Mesothelial cell of epicardium (in vitro differentiated cells): ENCODE measurements around the gene CBX4. TPM values are rescaled to one million over a fixed set of nuclear protein-coding genes. Genes with fewer than 3 reads are reported as not detected.

Source experiments
- DNase-seq, 2 experiments: peaks; one replicate each; pipeline ENCODE4 v3.0.0; 2021; ENCODE audit warnings: low spot score in 2 of 2; ENCODE audit not compliant: unreplicated experiment in 2 of 2
- H3K27ac Mint-ChIP-seq: 2 replicates; pipeline ENCODE4 v1.8.0; 2021; ENCODE audit warnings: mixed read lengths
- H3K27me3 Mint-ChIP-seq: 2 replicates; pipeline ENCODE4 v1.8.0; 2021; ENCODE audit warnings: low read depth, mixed read lengths
- H3K36me3 Mint-ChIP-seq: 2 replicates; pipeline ENCODE4 v1.8.0; 2021; ENCODE audit warnings: mixed read lengths
- H3K4me1 Mint-ChIP-seq: 2 replicates; pipeline ENCODE4 v1.8.0; 2021; ENCODE audit warnings: mixed read lengths
- H3K4me3 Mint-ChIP-seq: 2 replicates; pipeline ENCODE4 v1.8.0; 2021; ENCODE audit warnings: mild to moderate bottlenecking, moderate library complexity, mixed read lengths
- H3K9me3 Mint-ChIP-seq: 2 replicates; pipeline ENCODE4 v1.8.0; 2021; ENCODE audit warnings: mixed read lengths
- total RNA-seq: library from RNA; stranded (reverse); gene quantifications from 3 replicates; pipeline ENCODE4 v1.2.1, GENCODE V29; 2021
- TF ChIP-seq, protein P1 (sequence below): fragments of 200-600 bp; sonication (generic); IDR thresholded peaks from one replicate; pipeline ENCODE4 v1.5.0; 2021; ENCODE audit warnings: antibody characterized with exemption; ENCODE audit not compliant: unreplicated experiment

CBX4 gene
- 30.8 to 35.0 TPM (median 32.1 TPM) in 3 replicates for total RNA-seq

DNA sequence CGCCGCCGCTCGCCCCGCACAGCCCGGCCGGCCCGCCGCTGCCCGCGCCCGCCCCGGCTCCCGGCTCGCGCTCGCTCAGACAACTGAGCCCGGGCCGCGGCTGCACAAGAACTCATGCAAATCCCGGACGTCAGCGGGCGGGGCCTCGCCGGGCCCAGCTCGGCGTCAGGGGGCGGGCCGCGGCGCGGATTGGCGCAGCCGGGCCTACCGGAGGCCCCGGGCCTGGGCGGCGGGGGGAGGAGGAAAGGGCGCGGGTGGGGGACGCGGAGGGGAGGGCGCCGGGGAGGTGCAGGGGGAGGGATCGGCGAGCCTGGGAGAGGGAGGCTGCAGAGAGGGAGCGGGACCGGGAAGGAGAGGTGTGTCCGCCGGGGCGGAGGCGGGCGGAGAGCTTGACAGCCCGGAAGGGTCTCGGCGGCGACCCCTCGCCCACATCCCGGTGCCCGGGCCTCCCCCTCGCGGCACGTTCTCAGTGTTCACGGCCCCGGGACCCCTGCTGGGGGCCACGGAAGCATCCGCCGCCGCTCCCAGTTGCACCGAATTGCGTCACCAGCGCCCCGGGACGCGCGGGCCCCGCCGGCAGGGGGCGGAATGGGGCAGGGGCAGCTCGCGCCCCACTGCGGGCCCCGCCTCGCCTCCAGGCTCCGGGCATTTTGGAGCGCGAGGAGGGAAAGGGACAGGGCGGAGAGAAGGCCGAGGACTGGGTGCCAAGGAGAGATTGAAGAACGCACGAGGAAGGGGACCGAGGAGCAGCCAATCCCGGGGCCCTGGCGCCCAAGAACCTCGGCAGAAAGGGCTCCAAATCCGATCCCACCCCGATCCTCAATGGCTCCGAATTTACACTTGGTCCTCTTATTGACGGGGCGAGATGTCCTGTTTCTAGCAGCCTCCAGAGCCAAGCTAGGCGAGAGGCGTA, at the start of gene CBX4:
CBX4 (minus strand) TSS at position 85 of the 913 bp plus-strand sequence. CDS start 189 bp downstream, outside the sequence.
- Mint-ChIP-seq H3K36me3 (peaks cover 2% of the 10 kb centered on the region), H3K27me3 (peaks cover 53% of the 10 kb centered on the region), H3K4me1 (peaks cover 44% of the 10 kb centered on the region), H3K27ac (peak within 1 kb of the TSS; percentile 96), H3K9me3 (no peaks in the 10 kb centered on the region), H3K4me3 (peak within 1 kb of the TSS; percentile 84)
- TF ChIP-seq, protein P1, sequence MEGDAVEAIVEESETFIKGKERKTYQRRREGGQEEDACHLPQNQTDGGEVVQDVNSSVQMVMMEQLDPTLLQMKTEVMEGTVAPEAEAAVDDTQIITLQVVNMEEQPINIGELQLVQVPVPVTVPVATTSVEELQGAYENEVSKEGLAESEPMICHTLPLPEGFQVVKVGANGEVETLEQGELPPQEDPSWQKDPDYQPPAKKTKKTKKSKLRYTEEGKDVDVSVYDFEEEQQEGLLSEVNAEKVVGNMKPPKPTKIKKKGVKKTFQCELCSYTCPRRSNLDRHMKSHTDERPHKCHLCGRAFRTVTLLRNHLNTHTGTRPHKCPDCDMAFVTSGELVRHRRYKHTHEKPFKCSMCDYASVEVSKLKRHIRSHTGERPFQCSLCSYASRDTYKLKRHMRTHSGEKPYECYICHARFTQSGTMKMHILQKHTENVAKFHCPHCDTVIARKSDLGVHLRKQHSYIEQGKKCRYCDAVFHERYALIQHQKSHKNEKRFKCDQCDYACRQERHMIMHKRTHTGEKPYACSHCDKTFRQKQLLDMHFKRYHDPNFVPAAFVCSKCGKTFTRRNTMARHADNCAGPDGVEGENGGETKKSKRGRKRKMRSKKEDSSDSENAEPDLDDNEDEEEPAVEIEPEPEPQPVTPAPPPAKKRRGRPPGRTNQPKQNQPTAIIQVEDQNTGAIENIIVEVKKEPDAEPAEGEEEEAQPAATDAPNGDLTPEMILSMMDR: peak; percentile 73
- peak; percentile 85 for DNase-seq

DNA sequence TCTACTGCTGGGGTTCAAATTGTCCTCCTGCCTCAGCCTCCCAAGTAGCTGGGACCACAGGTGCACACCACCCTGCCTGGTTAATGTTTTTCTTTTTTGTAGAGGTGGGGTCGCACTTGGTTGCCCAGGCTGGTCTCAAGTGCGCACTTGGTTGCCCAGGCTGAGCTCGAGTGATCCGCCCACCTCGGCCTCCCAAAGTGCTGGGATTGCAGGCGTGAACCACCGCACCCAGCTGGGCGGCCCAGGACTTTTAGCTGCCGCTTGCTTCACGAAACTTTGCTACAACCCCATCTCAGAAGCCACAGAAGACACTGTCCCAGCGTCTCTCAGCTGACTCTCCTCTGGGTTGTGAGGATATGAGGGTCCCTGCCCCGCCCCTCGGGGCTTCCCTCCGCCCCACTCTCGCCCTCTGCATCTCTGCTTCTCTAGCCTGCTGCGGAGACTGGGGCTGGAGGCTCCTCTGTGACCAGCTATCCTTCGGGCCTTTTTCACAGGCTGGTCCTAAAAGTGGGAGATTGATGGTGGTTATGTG, 48.8 kb upstream of the CBX4 start:
- Mint-ChIP-seq H3K4me3 (no peak overlapping the region), H3K36me3 (no peaks in the 10 kb centered on the region), H3K27me3 (peaks cover 66% of the 10 kb centered on the region), H3K9me3 (no peaks in the 10 kb centered on the region), H3K27ac (no peak overlapping the region), H3K4me1 (peaks cover 10% of the 10 kb centered on the region)
- no peak for DNase-seq
- TF ChIP-seq, protein P1: no peak

DNA sequence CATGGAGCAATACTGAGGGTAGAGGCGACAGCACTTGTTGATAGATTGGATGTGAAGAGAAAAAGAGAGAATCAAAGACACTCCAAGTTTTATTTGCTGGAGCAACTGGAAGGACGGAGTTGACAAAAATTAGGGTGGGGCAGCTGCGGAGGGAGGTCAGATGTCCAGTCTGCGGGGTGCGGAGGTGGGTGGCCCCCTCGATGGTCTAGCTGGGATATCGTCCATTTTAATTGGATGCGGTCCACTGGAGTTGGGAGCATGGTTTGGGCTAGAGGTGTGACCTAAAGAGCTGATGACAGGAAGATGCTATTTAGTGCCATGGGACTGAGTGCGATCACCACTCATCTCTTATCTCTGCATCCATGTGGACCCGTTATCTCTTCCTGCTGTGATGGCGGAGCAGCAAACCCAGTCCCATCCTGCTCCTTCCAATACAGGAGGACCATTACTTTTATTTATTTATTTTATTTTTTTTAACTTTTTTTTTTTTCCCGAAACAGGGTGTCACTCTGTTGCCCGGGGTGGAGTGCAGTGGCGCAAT, 48.3 kb upstream of the CBX4 start:
- Mint-ChIP-seq H3K4me1 (peaks cover 8% of the 10 kb centered on the region), H3K27ac (no peak overlapping the region), H3K36me3 (no peaks in the 10 kb centered on the region), H3K9me3 (no peaks in the 10 kb centered on the region), H3K4me3 (no peak overlapping the region), H3K27me3 (peaks cover 66% of the 10 kb centered on the region)
- TF ChIP-seq, protein P1: no peak
- DNase-seq: no peak

DNA sequence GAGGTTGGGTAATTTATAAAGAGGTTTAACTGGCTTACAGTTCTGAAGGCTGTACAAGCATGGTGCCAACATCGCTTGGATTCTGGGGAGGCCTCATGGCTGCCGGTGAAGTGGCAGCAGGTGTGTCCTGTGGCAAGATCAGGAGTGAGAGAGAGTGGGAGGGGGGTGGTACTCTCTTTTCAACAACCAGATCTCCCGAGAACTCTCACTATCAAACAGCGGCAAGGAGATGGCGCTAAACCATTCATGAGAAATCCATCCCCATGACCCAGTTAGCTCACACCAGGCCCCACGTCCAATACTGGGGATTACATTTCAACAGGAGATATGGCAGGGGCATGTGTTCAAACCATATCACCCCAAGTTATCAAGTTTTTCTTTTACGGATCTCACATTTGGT, 44.0 kb upstream of the CBX4 start:
- Mint-ChIP-seq H3K27ac (no peak overlapping the region), H3K27me3 (peaks cover 50% of the 10 kb centered on the region), H3K36me3 (no peaks in the 10 kb centered on the region), H3K4me1 (no peaks in the 10 kb centered on the region), H3K9me3 (no peaks in the 10 kb centered on the region), H3K4me3 (no peak overlapping the region)
- DNase-seq: no peak
- TF ChIP-seq, protein P1: no peak

DNA sequence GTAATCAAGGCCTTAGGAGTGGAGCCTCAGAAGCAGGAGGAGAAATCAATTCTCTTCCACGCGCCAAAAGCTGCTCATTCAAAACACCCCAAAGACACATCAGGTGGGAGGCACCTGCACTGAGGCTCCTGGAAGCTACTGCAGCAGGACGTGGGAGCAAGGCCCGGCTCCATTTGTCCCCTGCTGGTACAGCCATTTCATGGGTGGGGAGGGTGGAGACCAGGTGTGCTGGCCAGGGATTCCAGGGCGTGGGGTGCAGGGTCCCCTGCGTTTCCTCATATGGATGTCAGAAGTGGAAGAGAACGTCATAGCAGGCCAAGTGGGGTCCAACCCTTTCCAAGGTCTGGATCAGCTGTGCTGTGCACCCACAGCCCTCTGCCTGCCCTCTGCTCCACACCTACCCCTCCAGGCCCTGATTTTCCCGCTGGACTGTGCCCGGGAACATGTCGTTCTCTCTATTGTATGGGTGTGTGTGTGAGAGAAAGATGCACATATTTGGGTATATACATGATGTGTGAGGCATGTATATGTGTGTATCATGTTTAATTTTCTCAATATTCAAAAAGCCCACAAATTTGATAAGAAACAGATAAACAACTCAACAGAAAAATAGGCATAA, 39.2 kb upstream of the CBX4 start:
- no peaks in the 10 kb centered on the region for H3K36me3 Mint-ChIP-seq
- TF ChIP-seq, protein P1: no peak
- H3K4me3 Mint-ChIP-seq: no peak overlapping the region
- no peaks in the 10 kb centered on the region for H3K4me1 Mint-ChIP-seq
- DNase-seq: no peak
- no peak overlapping the region for H3K27ac Mint-ChIP-seq
- H3K9me3 Mint-ChIP-seq: peaks cover 5% of the 10 kb centered on the region
- H3K27me3 Mint-ChIP-seq: peaks cover 24% of the 10 kb centered on the region
